WTC11 (cell line): ENCODE results near the gene TMEM179. TPM values are rescaled to one million over a fixed set of nuclear protein-coding genes. Genes with fewer than 3 reads are reported as not detected.

ENCODE experiments used
- SP1 ChIP-seq: sonication (generic); formaldehyde crosslinking; conservative IDR thresholded peaks from 2 replicates; pipeline ENCODE4 v1.8.1; 2022; ENCODE audit warnings: missing genetic modification reagents
- ZBTB21 ChIP-seq: sonication (generic); formaldehyde crosslinking; IDR thresholded peaks from 2 replicates; pipeline ENCODE4 v1.8.1; 2023; ENCODE audit warnings: mild to moderate bottlenecking, missing genetic modification reagents, borderline replicate concordance
- ZNF138 ChIP-seq: sonication (generic); formaldehyde crosslinking; conservative IDR thresholded peaks from 2 replicates; pipeline ENCODE4 v1.8.1; 2022; ENCODE audit warnings: mild to moderate bottlenecking, moderate library complexity, missing genetic modification reagents
- ZNF232 ChIP-seq: sonication (generic); formaldehyde crosslinking; IDR thresholded peaks from 2 replicates; pipeline ENCODE4 v1.8.0; 2022; ENCODE audit warnings: mild to moderate bottlenecking, missing genetic modification reagents
- total RNA-seq: library from RNA; stranded (reverse); gene quantifications from 3 replicates; pipeline ENCODE4 v1.2.3, GENCODE V29; 2021
- TF ChIP-seq, protein P1 (sequence below): sonication (generic); formaldehyde crosslinking; IDR thresholded peaks from 2 replicates; pipeline ENCODE4 v1.8.0; 2022; ENCODE audit warnings: missing genetic modification reagents
- TF ChIP-seq, protein P2 (sequence below): sonication (generic); formaldehyde crosslinking; IDR thresholded peaks from 2 replicates; pipeline ENCODE4 v1.8.0; 2023; ENCODE audit warnings: mild to moderate bottlenecking, missing genetic modification reagents

Gene TMEM179
- total RNA-seq, 1 experiment from 2014 or later, result 2.4 TPM

- TF ChIP-seq SP1 (no peak), ZNF232 (CRISPR knock-in tag) (no peak), ZBTB21 (no peak), ZNF138 (CRISPR knock-in tag) (no peak)
- TF ChIP-seq, protein P1, sequence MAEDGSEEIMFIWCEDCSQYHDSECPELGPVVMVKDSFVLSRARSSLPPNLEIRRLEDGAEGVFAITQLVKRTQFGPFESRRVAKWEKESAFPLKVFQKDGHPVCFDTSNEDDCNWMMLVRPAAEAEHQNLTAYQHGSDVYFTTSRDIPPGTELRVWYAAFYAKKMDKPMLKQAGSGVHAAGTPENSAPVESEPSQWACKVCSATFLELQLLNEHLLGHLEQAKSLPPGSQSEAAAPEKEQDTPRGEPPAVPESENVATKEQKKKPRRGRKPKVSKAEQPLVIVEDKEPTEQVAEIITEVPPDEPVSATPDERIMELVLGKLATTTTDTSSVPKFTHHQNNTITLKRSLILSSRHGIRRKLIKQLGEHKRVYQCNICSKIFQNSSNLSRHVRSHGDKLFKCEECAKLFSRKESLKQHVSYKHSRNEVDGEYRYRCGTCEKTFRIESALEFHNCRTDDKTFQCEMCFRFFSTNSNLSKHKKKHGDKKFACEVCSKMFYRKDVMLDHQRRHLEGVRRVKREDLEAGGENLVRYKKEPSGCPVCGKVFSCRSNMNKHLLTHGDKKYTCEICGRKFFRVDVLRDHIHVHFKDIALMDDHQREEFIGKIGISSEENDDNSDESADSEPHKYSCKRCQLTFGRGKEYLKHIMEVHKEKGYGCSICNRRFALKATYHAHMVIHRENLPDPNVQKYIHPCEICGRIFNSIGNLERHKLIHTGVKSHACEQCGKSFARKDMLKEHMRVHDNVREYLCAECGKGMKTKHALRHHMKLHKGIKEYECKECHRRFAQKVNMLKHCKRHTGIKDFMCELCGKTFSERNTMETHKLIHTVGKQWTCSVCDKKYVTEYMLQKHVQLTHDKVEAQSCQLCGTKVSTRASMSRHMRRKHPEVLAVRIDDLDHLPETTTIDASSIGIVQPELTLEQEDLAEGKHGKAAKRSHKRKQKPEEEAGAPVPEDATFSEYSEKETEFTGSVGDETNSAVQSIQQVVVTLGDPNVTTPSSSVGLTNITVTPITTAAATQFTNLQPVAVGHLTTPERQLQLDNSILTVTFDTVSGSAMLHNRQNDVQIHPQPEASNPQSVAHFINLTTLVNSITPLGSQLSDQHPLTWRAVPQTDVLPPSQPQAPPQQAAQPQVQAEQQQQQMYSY (CRISPR knock-in tag), result no peak
- TF ChIP-seq, protein P2, sequence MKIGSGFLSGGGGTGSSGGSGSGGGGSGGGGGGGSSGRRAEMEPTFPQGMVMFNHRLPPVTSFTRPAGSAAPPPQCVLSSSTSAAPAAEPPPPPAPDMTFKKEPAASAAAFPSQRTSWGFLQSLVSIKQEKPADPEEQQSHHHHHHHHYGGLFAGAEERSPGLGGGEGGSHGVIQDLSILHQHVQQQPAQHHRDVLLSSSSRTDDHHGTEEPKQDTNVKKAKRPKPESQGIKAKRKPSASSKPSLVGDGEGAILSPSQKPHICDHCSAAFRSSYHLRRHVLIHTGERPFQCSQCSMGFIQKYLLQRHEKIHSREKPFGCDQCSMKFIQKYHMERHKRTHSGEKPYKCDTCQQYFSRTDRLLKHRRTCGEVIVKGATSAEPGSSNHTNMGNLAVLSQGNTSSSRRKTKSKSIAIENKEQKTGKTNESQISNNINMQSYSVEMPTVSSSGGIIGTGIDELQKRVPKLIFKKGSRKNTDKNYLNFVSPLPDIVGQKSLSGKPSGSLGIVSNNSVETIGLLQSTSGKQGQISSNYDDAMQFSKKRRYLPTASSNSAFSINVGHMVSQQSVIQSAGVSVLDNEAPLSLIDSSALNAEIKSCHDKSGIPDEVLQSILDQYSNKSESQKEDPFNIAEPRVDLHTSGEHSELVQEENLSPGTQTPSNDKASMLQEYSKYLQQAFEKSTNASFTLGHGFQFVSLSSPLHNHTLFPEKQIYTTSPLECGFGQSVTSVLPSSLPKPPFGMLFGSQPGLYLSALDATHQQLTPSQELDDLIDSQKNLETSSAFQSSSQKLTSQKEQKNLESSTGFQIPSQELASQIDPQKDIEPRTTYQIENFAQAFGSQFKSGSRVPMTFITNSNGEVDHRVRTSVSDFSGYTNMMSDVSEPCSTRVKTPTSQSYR (CRISPR knock-in tag), result no peak
Measured at GRCh38 chr14:104541905-104542465, 62.6 kb downstream of the TMEM179 start (continued).

Other genes with a start within 250 kb of the TMEM179 start
- not detected in 3 replicates for gene C14orf180, start 25.0 kb downstream of the TMEM179 start, total RNA-seq
- gene INF2, start 84.8 kb upstream of the TMEM179 start, total RNA-seq, result 69.0 to 82.4 TPM (median 72.4 TPM) in 3 replicates
- gene ADSS1, start 119.5 kb upstream of the TMEM179 start, total RNA-seq, result 10.0 to 13.3 TPM (median 12.0 TPM) in 3 replicates
- 113 to 128 TPM (median 124 TPM) in 3 replicates for gene SIVA1, start 148.4 kb upstream of the TMEM179 start, total RNA-seq
- 105 to 121 TPM (median 106 TPM) in 3 replicates for gene AKT1, start 191.0 kb upstream of the TMEM179 start, total RNA-seq
- 5.4 to 6.4 TPM (median 5.5 TPM) in 3 replicates for gene ZBTB42, start 196.3 kb upstream of the TMEM179 start, total RNA-seq